Inflammatory macrophage (primary cell): Measurements from ENCODE around the gene MTUS2.

ENCODE experiments used
- DNase-seq, 2 donors: peaks; one replicate each; pipeline ENCODE4 v3.0.0-alpha.2; 2020 to 2022

Gene MTUS2

GRCh38 chr13:29255567-29255966 is 435.4 kb downstream of the MTUS2 start:
- DNase-seq: no peak

- DNase-seq: no peak
Measured at GRCh38 chr13:29260684-29261083, 440.5 kb downstream of the MTUS2 start.

GRCh38 chr13:29266261-29266660 is 446.1 kb downstream of the MTUS2 start:
- no peak for DNase-seq

GRCh38 chr13:29266756-29267733 is 446.9 kb downstream of the MTUS2 start:
- DNase-seq: no peak

GRCh38 chr13:29270271-29270985 is 450.3 kb downstream of the MTUS2 start:
- DNase-seq: no peak

GRCh38 chr13:29271606-29272005 is 451.5 kb downstream of the MTUS2 start:
- DNase-seq: no peak

GRCh38 chr13:29279356-29280254 is 459.5 kb downstream of the MTUS2 start:
- no peak for DNase-seq

- no peak for DNase-seq
Measured at GRCh38 chr13:29281932-29282495, 461.9 kb downstream of the MTUS2 start.

GRCh38 chr13:29284726-29285125 is 464.6 kb downstream of the MTUS2 start:
- DNase-seq: no peak

GRCh38 chr13:29287237-29287636 is 467.1 kb downstream of the MTUS2 start:
- no peak for DNase-seq

- DNase-seq: no peak
Measured at GRCh38 chr13:29292045-29292444, 471.9 kb downstream of the MTUS2 start.

GRCh38 chr13:29294821-29295220 is 474.7 kb downstream of the MTUS2 start:
- DNase-seq: no peak

- no peak for DNase-seq
Measured at GRCh38 chr13:29301027-29301426, 480.9 kb downstream of the MTUS2 start.

- no peak for DNase-seq
Measured at GRCh38 chr13:29304148-29304547, 484.0 kb downstream of the MTUS2 start.

GRCh38 chr13:29310806-29311205 is 490.7 kb downstream of the MTUS2 start:
- DNase-seq: no peak

- no peak for DNase-seq
Measured at GRCh38 chr13:29315847-29316246, 495.7 kb downstream of the MTUS2 start.

- no peak for DNase-seq
Measured at GRCh38 chr13:29317828-29318227, 497.7 kb downstream of the MTUS2 start.

GRCh38 chr13:29318741-29319140 is 498.6 kb downstream of the MTUS2 start:
- DNase-seq: no peak

- no peak for DNase-seq
Measured at GRCh38 chr13:29319451-29319850, 499.3 kb downstream of the MTUS2 start.

- DNase-seq: no peak
Measured at GRCh38 chr13:29323954-29324353, 503.8 kb downstream of the MTUS2 start.

- no peak for DNase-seq
Measured at GRCh38 chr13:29324601-29325000, 504.5 kb downstream of the MTUS2 start.

- DNase-seq: no peak
Measured at GRCh38 chr13:29328501-29328900, 508.4 kb downstream of the MTUS2 start.
